ENCODE measurements around the gene CHIC2.

DNA sequence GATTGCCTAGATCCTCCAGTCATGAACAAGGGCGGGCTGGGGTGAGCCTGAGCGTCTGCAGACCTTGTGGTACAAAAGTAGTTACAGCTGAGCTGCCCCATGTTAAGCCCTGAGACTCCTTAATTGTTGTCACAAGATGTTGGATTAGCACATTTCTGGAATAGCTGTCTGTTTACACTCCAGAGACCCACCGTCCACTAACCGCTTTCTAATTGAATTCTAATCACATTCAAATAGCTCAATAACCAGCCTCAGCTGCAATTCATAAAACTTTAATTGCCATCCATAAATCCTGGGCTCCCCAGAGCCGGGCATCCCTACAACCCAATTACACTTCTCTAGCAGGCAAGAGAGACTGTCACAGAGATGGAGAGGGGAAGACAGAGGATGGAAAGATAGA lies 34.0 kb upstream of the CHIC2 start:
- TF ChIP-seq POLR2AphosphoS5 (IDR thresholded peaks at IDR 0.05) (no peak), EZH2 (IDR thresholded peaks at IDR 0.05; ENCODE audit: borderline replicate concordance, insufficient read depth, low read length, poor library complexity, severe bottlenecking) (no peak), MXI1 (conservative IDR thresholded peaks at IDR 0.05; ENCODE audit: poor library complexity, severe bottlenecking) (no peak), REST (IDR thresholded peaks at IDR 0.05; ENCODE audit: borderline replicate concordance) (no peak), EP300 (conservative IDR thresholded peaks at IDR 0.05; ENCODE audit: poor library complexity, severe bottlenecking) (no peak), RAD21 (conservative IDR thresholded peaks at IDR 0.05) (no peak), TAF1 (IDR thresholded peaks at IDR 0.05; ENCODE audit: low read depth) (no peak), SMC3 (conservative IDR thresholded peaks at IDR 0.05; ENCODE audit: poor library complexity) (no peak)
- TF ChIP-seq, protein P1, sequence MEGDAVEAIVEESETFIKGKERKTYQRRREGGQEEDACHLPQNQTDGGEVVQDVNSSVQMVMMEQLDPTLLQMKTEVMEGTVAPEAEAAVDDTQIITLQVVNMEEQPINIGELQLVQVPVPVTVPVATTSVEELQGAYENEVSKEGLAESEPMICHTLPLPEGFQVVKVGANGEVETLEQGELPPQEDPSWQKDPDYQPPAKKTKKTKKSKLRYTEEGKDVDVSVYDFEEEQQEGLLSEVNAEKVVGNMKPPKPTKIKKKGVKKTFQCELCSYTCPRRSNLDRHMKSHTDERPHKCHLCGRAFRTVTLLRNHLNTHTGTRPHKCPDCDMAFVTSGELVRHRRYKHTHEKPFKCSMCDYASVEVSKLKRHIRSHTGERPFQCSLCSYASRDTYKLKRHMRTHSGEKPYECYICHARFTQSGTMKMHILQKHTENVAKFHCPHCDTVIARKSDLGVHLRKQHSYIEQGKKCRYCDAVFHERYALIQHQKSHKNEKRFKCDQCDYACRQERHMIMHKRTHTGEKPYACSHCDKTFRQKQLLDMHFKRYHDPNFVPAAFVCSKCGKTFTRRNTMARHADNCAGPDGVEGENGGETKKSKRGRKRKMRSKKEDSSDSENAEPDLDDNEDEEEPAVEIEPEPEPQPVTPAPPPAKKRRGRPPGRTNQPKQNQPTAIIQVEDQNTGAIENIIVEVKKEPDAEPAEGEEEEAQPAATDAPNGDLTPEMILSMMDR (IDR thresholded peaks at IDR 0.05; ENCODE audit: poor library complexity, severe bottlenecking) = no peak
